ENCODE results near the gene VPS25.

- no peak for TF ChIP-seq POLR2A (IDR thresholded peaks at IDR 0.05; ENCODE audit: low read depth)
- TF ChIP-seq CTCF (IDR thresholded peaks at IDR 0.05): no peak
Measured at GRCh38 chr17:42783062-42783790, 10.0 kb downstream of the VPS25 start.
